ENCODE data around the gene EPB41L5. TPM values are rescaled to one million over a fixed set of nuclear protein-coding genes. Genes with fewer than 3 reads are reported as not detected.
"Not testable (repeated sequence)": the region's sequence is repeated elsewhere in the genome, so short reads cannot be mapped to it uniquely, and the experiment has no call there.

The EPB41L5 gene
- total RNA-seq, 6 donors from 2014 or later: 53.0 to 182 (median 92.3) TPM

DNA sequence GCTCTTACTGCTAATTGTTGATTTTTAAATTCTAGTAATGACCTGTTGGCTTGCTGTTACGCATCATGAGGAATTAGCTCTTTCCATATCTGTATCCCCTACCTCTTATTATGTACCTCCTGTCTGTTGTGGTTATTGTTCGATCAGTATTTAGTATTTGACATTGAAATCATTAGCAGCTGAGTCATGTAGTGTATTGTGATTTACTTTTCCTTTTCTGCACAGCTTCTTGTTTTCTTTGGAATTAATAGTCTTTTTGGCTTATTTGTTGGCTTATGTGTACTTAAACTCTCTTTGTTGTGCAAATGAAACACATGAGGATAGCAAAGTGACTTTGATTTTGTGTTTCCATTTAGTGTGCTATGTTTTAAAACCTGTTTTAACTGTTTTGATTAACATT, 4.3 kb downstream of the EPB41L5 start:
- no peaks in the 10 kb centered on the region for H3K9me3 ChIP-seq

DNA sequence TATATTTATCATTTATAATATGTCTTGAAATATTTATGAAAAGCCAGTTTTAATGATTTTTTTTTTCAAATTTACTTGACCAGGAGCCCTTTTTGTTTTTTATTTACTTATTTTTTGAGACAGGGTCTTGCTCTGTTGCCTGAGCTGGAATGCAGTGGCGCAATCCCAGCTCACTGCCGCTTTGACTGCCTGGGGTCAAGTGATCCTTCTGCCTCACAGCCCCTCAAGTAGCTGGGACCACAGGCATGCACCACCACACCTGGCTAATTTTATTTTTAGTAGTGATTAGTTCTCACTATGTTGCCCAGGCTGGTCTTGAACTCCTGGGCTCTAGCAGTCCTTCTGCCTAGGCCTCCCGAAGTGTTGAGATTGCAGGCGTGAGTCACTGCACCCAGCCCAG, 5.7 kb downstream of the EPB41L5 start:
- no peak overlapping the region for H3K27ac ChIP-seq
- 83 to 86% methylated on average over 4 of the region's 4 CpGs for WGBS, 2 donors
- DNase-seq: peak in 1 of 2 donors; percentile 65
- H3K36me3 ChIP-seq: peaks cover 0 to 3% (median 0%) of the 10 kb centered on the region in 4 donors
- no peak overlapping the region for H3K4me3 ChIP-seq
- peaks cover 1 to 12% (median 3%) of the 10 kb centered on the region in 4 donors for H3K4me1 ChIP-seq
- H3K27me3 ChIP-seq: no peaks in the 10 kb centered on the region
- H3K9me3 ChIP-seq: no peaks in the 10 kb centered on the region
- TF ChIP-seq, protein P1, sequence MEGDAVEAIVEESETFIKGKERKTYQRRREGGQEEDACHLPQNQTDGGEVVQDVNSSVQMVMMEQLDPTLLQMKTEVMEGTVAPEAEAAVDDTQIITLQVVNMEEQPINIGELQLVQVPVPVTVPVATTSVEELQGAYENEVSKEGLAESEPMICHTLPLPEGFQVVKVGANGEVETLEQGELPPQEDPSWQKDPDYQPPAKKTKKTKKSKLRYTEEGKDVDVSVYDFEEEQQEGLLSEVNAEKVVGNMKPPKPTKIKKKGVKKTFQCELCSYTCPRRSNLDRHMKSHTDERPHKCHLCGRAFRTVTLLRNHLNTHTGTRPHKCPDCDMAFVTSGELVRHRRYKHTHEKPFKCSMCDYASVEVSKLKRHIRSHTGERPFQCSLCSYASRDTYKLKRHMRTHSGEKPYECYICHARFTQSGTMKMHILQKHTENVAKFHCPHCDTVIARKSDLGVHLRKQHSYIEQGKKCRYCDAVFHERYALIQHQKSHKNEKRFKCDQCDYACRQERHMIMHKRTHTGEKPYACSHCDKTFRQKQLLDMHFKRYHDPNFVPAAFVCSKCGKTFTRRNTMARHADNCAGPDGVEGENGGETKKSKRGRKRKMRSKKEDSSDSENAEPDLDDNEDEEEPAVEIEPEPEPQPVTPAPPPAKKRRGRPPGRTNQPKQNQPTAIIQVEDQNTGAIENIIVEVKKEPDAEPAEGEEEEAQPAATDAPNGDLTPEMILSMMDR (IDR thresholded peaks at IDR 0.05): no peak
- no peak for TF ChIP-seq POLR2AphosphoS5 (IDR thresholded peaks at IDR 0.05)
- no peak for TF ChIP-seq POLR2A (IDR thresholded peaks at IDR 0.05)
- no peak for TF ChIP-seq EP300 (IDR thresholded peaks at IDR 0.05)
- no peak for ATAC-seq (ENCODE audit: low FRiP score in 2 of 2)

More for the DNA sequence above, 4.3 kb downstream of the EPB41L5 start:
- WGBS, 2 donors: 83 to 85% methylated on average over 2 of the region's 2 CpGs
- DNase-seq (no peak), ATAC-seq (ENCODE audit: low FRiP score in 2 of 2) (no peak)
- H3K36me3 ChIP-seq: peaks cover 0 to 3% (median 0%) of the 10 kb centered on the region in 4 donors
- H3K4me1 ChIP-seq: peaks cover 3 to 15% (median 8%) of the 10 kb centered on the region in 4 donors
- peak overlapping the region in 1 of 4 donors; percentile 17 for H3K27ac ChIP-seq
- H3K4me3 ChIP-seq: no peak overlapping the region
- H3K27me3 ChIP-seq: no peaks in the 10 kb centered on the region
- TF ChIP-seq POLR2A (IDR thresholded peaks at IDR 0.05): no peak
- no peak for TF ChIP-seq EP300 (IDR thresholded peaks at IDR 0.05)
- no peak for TF ChIP-seq POLR2AphosphoS5 (IDR thresholded peaks at IDR 0.05)
- TF ChIP-seq, protein P1 (IDR thresholded peaks at IDR 0.05): no peak

DNA sequence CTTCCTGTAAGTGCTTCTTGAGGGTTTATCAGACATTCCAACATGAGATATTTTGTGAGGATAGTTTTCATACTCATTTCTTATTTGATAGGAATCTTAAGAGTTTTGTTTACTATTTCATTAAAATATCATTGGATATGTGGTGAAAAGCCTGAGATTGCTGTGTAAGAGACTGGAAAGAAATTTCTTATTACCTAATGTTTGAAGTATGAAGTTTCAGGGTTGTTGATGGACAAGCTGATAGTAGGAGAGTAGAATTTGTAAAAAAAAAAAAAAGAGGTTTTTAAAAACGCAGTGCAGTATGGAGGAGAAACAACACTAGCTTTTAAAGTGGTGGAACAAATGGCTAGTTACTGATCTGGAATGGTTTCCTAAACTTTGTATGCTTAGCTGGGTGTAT, 7.7 kb downstream of the EPB41L5 start:
- TF ChIP-seq, protein P1 (IDR thresholded peaks at IDR 0.05): no peak
- TF ChIP-seq EP300 (IDR thresholded peaks at IDR 0.05): no peak
- TF ChIP-seq POLR2AphosphoS5 (IDR thresholded peaks at IDR 0.05): no peak
- no peak for TF ChIP-seq POLR2A (IDR thresholded peaks at IDR 0.05)
- DNase-seq (no peak), ATAC-seq (ENCODE audit: low FRiP score in 2 of 2) (no peak)
- no peaks in the 10 kb centered on the region for H3K27me3 ChIP-seq
- WGBS, 2 donors: 57 to 69% methylated on average over 1 of the region's 1 CpG
- H3K9me3 ChIP-seq: no peaks in the 10 kb centered on the region
- H3K4me3 ChIP-seq: no peak overlapping the region
- peaks cover 0 to 3% (median 0%) of the 10 kb centered on the region in 4 donors for H3K36me3 ChIP-seq
- peaks cover 0 to 12% (median 1%) of the 10 kb centered on the region in 4 donors for H3K4me1 ChIP-seq
- peak overlapping the region in 2 of 4 donors; percentile 21 to 53 for H3K27ac ChIP-seq

DNA sequence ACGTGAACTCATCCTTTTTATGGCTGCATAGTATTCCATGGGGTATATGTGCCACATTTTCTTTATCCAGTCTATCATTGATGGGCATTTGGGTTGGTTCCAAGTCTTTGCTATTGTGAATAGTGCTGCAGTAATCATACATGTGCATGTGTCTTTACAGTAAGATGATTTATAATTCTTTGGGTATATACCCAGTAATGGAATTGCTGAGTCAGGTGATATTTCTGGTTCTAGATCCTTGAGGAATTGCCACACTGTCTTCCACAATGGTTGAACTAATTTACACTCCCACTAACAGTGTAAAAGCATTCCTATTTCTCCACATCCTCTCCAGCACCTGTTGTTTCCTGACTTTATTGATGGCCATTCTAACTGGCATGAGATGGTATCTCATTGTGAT, 9.6 kb downstream of the EPB41L5 start:
- not testable (repeated sequence) for H3K4me3 ChIP-seq; H3K27me3 ChIP-seq; DNase-seq; H3K27ac ChIP-seq; H3K36me3 ChIP-seq; H3K9me3 ChIP-seq; ATAC-seq (ENCODE audit: low FRiP score in 2 of 2)
- peaks cover 0 to 12% (median 1%) of the 10 kb centered on the region in 4 donors for H3K4me1 ChIP-seq
- 89 to 100% methylated on average over 1 of the region's 1 CpG for WGBS, 2 donors

DNA sequence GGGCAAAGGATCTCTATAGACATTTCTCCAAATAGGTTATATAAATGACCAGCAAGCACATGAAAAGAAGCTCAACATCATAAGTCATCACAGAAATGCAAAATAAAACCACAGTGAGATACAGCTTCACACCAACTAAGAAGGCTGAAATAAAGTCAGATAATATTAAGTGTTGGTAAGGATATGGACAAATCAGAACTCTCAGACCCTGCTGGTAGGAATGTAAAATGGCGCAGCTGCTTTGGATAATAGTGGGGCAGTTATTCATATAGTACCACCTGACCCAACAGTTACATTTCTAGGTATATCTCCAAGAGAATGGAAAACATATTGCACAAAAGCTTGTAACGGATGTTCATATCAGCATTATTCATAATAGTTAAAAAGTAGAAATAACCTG, 14.0 kb downstream of the EPB41L5 start:
- 97% methylated on average over 2 of the region's 2 CpGs for WGBS, 2 donors
- TF ChIP-seq, protein P1 (IDR thresholded peaks at IDR 0.05): no peak
- TF ChIP-seq POLR2A (IDR thresholded peaks at IDR 0.05) (no peak), EP300 (IDR thresholded peaks at IDR 0.05) (no peak), POLR2AphosphoS5 (IDR thresholded peaks at IDR 0.05) (no peak)
- ATAC-seq (ENCODE audit: low FRiP score in 2 of 2): no peak

More for the DNA sequence above, 14.0 kb downstream of the EPB41L5 start:
- Histone ChIP-seq H3K9me3 (no peaks in the 10 kb centered on the region), H3K36me3 (no peaks in the 10 kb centered on the region), H3K27me3 (no peaks in the 10 kb centered on the region), H3K4me3 (no peak overlapping the region), H3K27ac (no peak overlapping the region), H3K4me1 (no peaks in the 10 kb centered on the region)
- no peak for DNase-seq

Measured in upper lobe of left lung (tissue), 6 donors.